Neural cell (in vitro differentiated cells): ENCODE measurements around the gene ACKR4. TPM values are rescaled to one million over a fixed set of nuclear protein-coding genes. Genes with fewer than 3 reads are reported as not detected.
A peak's percentile ranks its signal among the peaks of the same experiment; 100 is the strongest.

ENCODE experiments used
- H2AFZ ChIP-seq: fragments of 200-600, 300-800 bp; sonication (generic), shearing (Covaris generic); 2 replicates; pipeline ENCODE4 v1.6.0; 2014; ENCODE audit warnings: low read depth, mild to moderate bottlenecking, antibody characterized with exemption, low read length, moderate library complexity
- H3F3A ChIP-seq: fragments of 200-600 bp; shearing (Covaris generic); 2 replicates; pipeline ENCODE4 v1.6.1; 2016; ENCODE audit warnings: mild to moderate bottlenecking, moderate library complexity, mixed read lengths, antibody characterized with exemption, low read length; ENCODE audit not compliant: insufficient read depth, poor library complexity, severe bottlenecking
- H3K27ac ChIP-seq: fragments of 200-600, 300-800 bp; sonication (generic), shearing (Covaris generic); 2 replicates; pipeline ENCODE4 v1.5.1; 2014; ENCODE audit warnings: mild to moderate bottlenecking, low read length, moderate library complexity
- H3K27me3 ChIP-seq: fragments of 300-800, 200-600 bp; sonication (generic), shearing (Covaris generic); 2 replicates; pipeline ENCODE4 v1.6.0; 2014; ENCODE audit warnings: mild to moderate bottlenecking, low read depth, low read length, moderate library complexity; ENCODE audit not compliant: insufficient read depth
- H3K36me3 ChIP-seq: fragments of 300-800, 200-600 bp; sonication (generic), shearing (Covaris generic); 2 replicates; pipeline ENCODE4 v1.5.1; 2014; ENCODE audit warnings: mild to moderate bottlenecking, antibody characterized with exemption, low read length, moderate library complexity; ENCODE audit not compliant: insufficient read depth
- H3K4me2 ChIP-seq: fragments of 300-800, 200-600 bp; sonication (generic), shearing (Covaris generic); 2 replicates; pipeline ENCODE4 v1.6.0; 2014; ENCODE audit warnings: mild to moderate bottlenecking, low read length
- H3K4me3 ChIP-seq: fragments of 300-800, 200-600 bp; sonication (generic), shearing (Covaris generic); 2 replicates; pipeline ENCODE4 v1.5.1; 2014; ENCODE audit warnings: mild to moderate bottlenecking, low read length, moderate library complexity
- H3K79me2 ChIP-seq: fragments of 200-600 bp; shearing (Covaris generic); replicated peaks from 2 replicates; pipeline ENCODE4 v1.6.0; 2014; ENCODE audit warnings: mild to moderate bottlenecking, low read length, moderate library complexity; ENCODE audit not compliant: insufficient read depth
- H3K9ac ChIP-seq: fragments of 300-800, 200-600 bp; sonication (generic), shearing (Covaris generic); 2 replicates; pipeline ENCODE4 v1.6.1; 2016; ENCODE audit warnings: mild to moderate bottlenecking, low read length, mixed read lengths
- H3K9me2 ChIP-seq: fragments of 200-600 bp; shearing (Covaris generic); 2 replicates; pipeline ENCODE4 v1.6.1; 2016; ENCODE audit warnings: mild to moderate bottlenecking, low read length, mixed read lengths; ENCODE audit not compliant: insufficient read depth
- H3K9me3 ChIP-seq: fragments of 200-600, 300-800 bp; sonication (generic), shearing (Covaris generic); 2 replicates; pipeline ENCODE4 v1.6.1; 2016; ENCODE audit warnings: mild to moderate bottlenecking, mixed run types, low read length, moderate library complexity, mixed read lengths
- H4K20me1 ChIP-seq: fragments of 200-600 bp; shearing (Covaris generic); 2 replicates; pipeline ENCODE4 v1.6.1; 2016; ENCODE audit warnings: mild to moderate bottlenecking, mixed run types; ENCODE audit not compliant: insufficient read depth
- EZH2 ChIP-seq: fragments of 200-600, 300-800 bp; shearing (Covaris generic), sonication (generic); IDR thresholded peaks from 2 replicates; pipeline ENCODE4 v1.6.1; 2014; ENCODE audit warnings: antibody characterized with exemption, low read length, borderline replicate concordance, mild to moderate bottlenecking; ENCODE audit not compliant: insufficient read depth, poor library complexity, severe bottlenecking
- POLR2AphosphoS5 ChIP-seq: IDR thresholded peaks from 2 replicates; pipeline ENCODE4 v1.6.1; 2012
- RAD21 ChIP-seq: fragments of 450-650 bp; conservative IDR thresholded peaks from 2 replicates; pipeline ENCODE4 v1.6.1; 2014; ENCODE audit warnings: antibody characterized with exemption, mild to moderate bottlenecking, moderate library complexity
- REST ChIP-seq: IDR thresholded peaks from 2 replicates; pipeline ENCODE4 v1.6.1; 2012; ENCODE audit warnings: borderline replicate concordance
- SMC3 ChIP-seq: fragments of 450-650 bp; conservative IDR thresholded peaks from 2 replicates; pipeline ENCODE4 v1.6.1; 2014; ENCODE audit warnings: antibody characterized with exemption, mild to moderate bottlenecking, moderate library complexity; ENCODE audit not compliant: poor library complexity
- polyA plus RNA-seq: library from polyadenylated mRNA; depleted of rRNA; stranded (reverse); fragments of >200 nt; gene quantifications from 2 replicates; pipeline ENCODE4 v1.2.3, GENCODE V29; 2014
- TF ChIP-seq, protein P1 (sequence below): fragments of 450-650 bp; IDR thresholded peaks from 2 replicates; pipeline ENCODE4 v1.5.1; 2014; ENCODE audit warnings: antibody characterized with exemption, mild to moderate bottlenecking, moderate library complexity; ENCODE audit not compliant: poor library complexity, severe bottlenecking

The ACKR4 gene
- polyA plus RNA-seq, 1 donor from 2014 or later, result not detected

DNA sequence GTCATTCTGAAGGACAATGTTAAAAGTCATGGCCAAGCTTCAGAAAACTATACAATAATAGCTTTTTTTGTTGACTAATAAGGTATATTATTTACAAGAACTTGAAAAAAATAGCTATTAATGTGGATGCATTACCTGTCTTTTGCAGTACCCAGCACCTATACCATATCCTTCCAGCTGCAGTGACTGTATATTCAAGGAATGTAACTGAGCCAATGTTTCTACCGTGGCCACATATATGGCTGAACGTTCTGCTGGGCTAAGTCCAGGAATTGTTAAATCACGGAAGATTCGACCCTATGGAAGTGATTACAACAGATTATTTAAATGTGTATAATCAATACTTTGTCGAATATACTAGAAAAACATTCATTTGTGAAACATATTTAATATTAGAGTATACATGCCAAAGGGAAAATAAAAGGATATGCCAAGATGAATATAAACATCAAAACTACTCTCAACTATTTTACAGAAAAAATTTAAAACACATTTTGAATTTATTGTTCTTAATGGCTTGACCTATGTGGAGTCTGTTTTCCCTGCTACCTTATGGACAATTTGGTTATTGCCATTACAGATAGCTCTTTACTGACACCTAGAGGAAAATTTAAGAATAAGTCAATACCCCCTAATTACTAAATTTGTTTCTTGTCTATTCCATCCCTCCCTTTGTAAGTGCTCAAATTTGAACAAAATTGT is 44.9 kb downstream of the ACKR4 start:
- Histone ChIP-seq H3K9ac (no peak overlapping the region), H3K27ac (no peak overlapping the region), H3K9me2 (no peaks in the 10 kb centered on the region), H3K27me3 (no peaks in the 10 kb centered on the region), H3K4me3 (no peak overlapping the region), H2AFZ (no peak overlapping the region), H3F3A (no peaks in the 10 kb centered on the region), H3K79me2 (no peaks in the 10 kb centered on the region), H4K20me1 (no peaks in the 10 kb centered on the region), H3K9me3 (no peaks in the 10 kb centered on the region), H3K36me3 (peaks cover 4% of the 10 kb centered on the region), H3K4me2 (no peak overlapping the region)
- TF ChIP-seq, protein P1, sequence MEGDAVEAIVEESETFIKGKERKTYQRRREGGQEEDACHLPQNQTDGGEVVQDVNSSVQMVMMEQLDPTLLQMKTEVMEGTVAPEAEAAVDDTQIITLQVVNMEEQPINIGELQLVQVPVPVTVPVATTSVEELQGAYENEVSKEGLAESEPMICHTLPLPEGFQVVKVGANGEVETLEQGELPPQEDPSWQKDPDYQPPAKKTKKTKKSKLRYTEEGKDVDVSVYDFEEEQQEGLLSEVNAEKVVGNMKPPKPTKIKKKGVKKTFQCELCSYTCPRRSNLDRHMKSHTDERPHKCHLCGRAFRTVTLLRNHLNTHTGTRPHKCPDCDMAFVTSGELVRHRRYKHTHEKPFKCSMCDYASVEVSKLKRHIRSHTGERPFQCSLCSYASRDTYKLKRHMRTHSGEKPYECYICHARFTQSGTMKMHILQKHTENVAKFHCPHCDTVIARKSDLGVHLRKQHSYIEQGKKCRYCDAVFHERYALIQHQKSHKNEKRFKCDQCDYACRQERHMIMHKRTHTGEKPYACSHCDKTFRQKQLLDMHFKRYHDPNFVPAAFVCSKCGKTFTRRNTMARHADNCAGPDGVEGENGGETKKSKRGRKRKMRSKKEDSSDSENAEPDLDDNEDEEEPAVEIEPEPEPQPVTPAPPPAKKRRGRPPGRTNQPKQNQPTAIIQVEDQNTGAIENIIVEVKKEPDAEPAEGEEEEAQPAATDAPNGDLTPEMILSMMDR, result peak; percentile 75
- no peak for TF ChIP-seq POLR2AphosphoS5
- TF ChIP-seq EZH2, result no peak
- TF ChIP-seq SMC3, result peak; percentile 40
- no peak for TF ChIP-seq REST
- peak; percentile 64 for TF ChIP-seq RAD21

DNA sequence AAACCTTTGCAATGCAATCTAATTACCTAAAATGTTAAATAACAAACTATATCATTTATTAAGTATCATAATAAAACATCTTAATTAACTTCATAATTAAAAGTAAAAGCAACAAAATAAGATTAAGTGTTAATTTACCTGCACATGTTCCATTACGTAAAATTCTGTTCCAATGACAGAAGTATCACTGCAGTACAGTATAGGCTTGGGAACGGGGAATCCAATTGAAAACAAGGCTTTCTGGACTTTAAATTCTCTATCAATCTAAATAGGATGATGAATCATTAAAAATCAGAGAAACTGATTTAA is 45.4 kb downstream of the ACKR4 start:
- H3F3A ChIP-seq, result no peaks in the 10 kb centered on the region
- H3K4me3 ChIP-seq, result no peak overlapping the region
- no peaks in the 10 kb centered on the region for H3K79me2 ChIP-seq
- no peaks in the 10 kb centered on the region for H3K9me3 ChIP-seq
- H3K9ac ChIP-seq, result no peak overlapping the region
- no peak overlapping the region for H3K4me2 ChIP-seq
- H4K20me1 ChIP-seq, result no peaks in the 10 kb centered on the region
- H3K9me2 ChIP-seq, result no peaks in the 10 kb centered on the region
- H2AFZ ChIP-seq, result no peak overlapping the region
- no peak overlapping the region for H3K27ac ChIP-seq
- H3K36me3 ChIP-seq, result peaks cover 4% of the 10 kb centered on the region
- H3K27me3 ChIP-seq, result no peaks in the 10 kb centered on the region
- TF ChIP-seq, protein P1, result peak; percentile 4
- TF ChIP-seq EZH2, result no peak
- no peak for TF ChIP-seq SMC3
